ENCODE results near the gene LRRC27.

GRCh38 chr10:132407846-132408278 is 75.9 kb downstream of the LRRC27 start:
- TF ChIP-seq CTCF (IDR thresholded peaks at IDR 0.05; ENCODE audit: insufficient read depth, low read length, poor library complexity, severe bottlenecking) (no peak), EZH2phosphoT487 (conservative IDR thresholded peaks at IDR 0.05; ENCODE audit: low read length) (no peak)

Measured in SU-DHL-6 (cell line).